GM23338 (cell line): ENCODE data around the gene MYCL. TPM values are rescaled to one million over a fixed set of nuclear protein-coding genes. Genes with fewer than 3 reads are reported as not detected.

Source experiments
- ATAC-seq: fragments of 200-7000 bp; cut with Tn5 transposase; 3 replicates; pipeline ENCODE4 v1.9.1; 2020
- DNase-seq: peaks from one replicate; pipeline ENCODE4 v3.0.0-alpha.2; 2015; ENCODE audit warnings: low spot score
- H2AFZ ChIP-seq: fragments of 200-600 bp; sonication (generic); 2 replicates; pipeline ENCODE4 v1.8.0; 2016; ENCODE audit warnings: antibody characterized with exemption, mild to moderate bottlenecking, moderate library complexity
- H3F3A ChIP-seq: fragments of 200-600 bp; sonication (generic); replicated peaks from 2 replicates; pipeline ENCODE4 v1.8.0; 2017; ENCODE audit warnings: antibody characterized with exemption, mixed run types, low read depth
- H3K27ac ChIP-seq: fragments of 200-600 bp; sonication (generic); 2 replicates; pipeline ENCODE4 v1.6.1; 2016; ENCODE audit warnings: low read depth
- H3K27me3 ChIP-seq: fragments of 200-600 bp; sonication (generic); 2 replicates; pipeline ENCODE4 v1.8.0; 2016; ENCODE audit warnings: mild to moderate bottlenecking, mixed run types, moderate library complexity; ENCODE audit not compliant: insufficient read depth
- H3K36me3 ChIP-seq: fragments of 200-600 bp; sonication (generic); 2 replicates; pipeline ENCODE4 v1.8.0; 2016; ENCODE audit warnings: mild to moderate bottlenecking; ENCODE audit not compliant: insufficient read depth
- H3K4me1 ChIP-seq: fragments of 200-600 bp; sonication (generic); 2 replicates; pipeline ENCODE4 v1.8.0; 2016; ENCODE audit warnings: mild to moderate bottlenecking, moderate library complexity; ENCODE audit not compliant: insufficient read depth
- H3K4me2 ChIP-seq: fragments of 200-600 bp; sonication (generic); 2 replicates; pipeline ENCODE4 v1.7.1; 2017; ENCODE audit warnings: mixed run types
- H3K4me3 ChIP-seq: fragments of 200-600 bp; sonication (generic); 2 replicates; pipeline ENCODE4 v1.6.1; 2016; ENCODE audit warnings: mixed run types
- H3K79me2 ChIP-seq: fragments of 200-600 bp; sonication (generic); replicated peaks from 2 replicates; pipeline ENCODE4 v1.8.0; 2017; ENCODE audit warnings: mild to moderate bottlenecking; ENCODE audit not compliant: insufficient read depth
- H3K9me2 ChIP-seq: fragments of 200-600 bp; sonication (generic); 2 replicates; pipeline ENCODE4 v1.8.0; 2017; ENCODE audit not compliant: insufficient read depth
- H4K20me1 ChIP-seq: fragments of 200-600 bp; sonication (generic); replicated peaks from 2 replicates; pipeline ENCODE4 v1.8.0; 2017; ENCODE audit warnings: mild to moderate bottlenecking; ENCODE audit not compliant: insufficient read depth
- H3K27ac Mint-ChIP-seq: 2 replicates; pipeline ENCODE4 v1.8.0; 2020; ENCODE audit warnings: inconsistent platforms, mild to moderate bottlenecking, moderate library complexity, mixed read lengths
- H3K27me3 Mint-ChIP-seq: 3 replicates; pipeline ENCODE4 v1.8.0; 2022; ENCODE audit warnings: low read depth, mild to moderate bottlenecking, moderate library complexity, mixed read lengths, inconsistent platforms; ENCODE audit not compliant: insufficient read depth, poor library complexity
- H3K36me3 Mint-ChIP-seq: 3 replicates; pipeline ENCODE4 v1.8.0; 2021; ENCODE audit warnings: low read depth, mild to moderate bottlenecking, inconsistent platforms, moderate library complexity, mixed read lengths
- H3K4me1 Mint-ChIP-seq: 3 replicates; pipeline ENCODE4 v1.8.0; 2020; ENCODE audit warnings: mild to moderate bottlenecking, inconsistent platforms, mixed read lengths
- H3K4me3 Mint-ChIP-seq: 3 replicates; pipeline ENCODE4 v1.8.0; 2021; ENCODE audit warnings: moderate library complexity, mild to moderate bottlenecking, inconsistent platforms, mixed read lengths
- H3K9me3 Mint-ChIP-seq: 3 replicates; pipeline ENCODE4 v1.8.0; 2020; ENCODE audit warnings: moderate library complexity, mild to moderate bottlenecking, inconsistent platforms, mixed read lengths
- CREB1 ChIP-seq: fragments of 250-450 bp; sonication (Bioruptor Pico); IDR thresholded peaks from 2 replicates; pipeline ENCODE4 v1.5.0; 2020; ENCODE audit warnings: low read depth, mild to moderate bottlenecking, moderate library complexity
- POLR2AphosphoS5 ChIP-seq: IDR thresholded peaks from 2 replicates; pipeline ENCODE4 v1.6.1; 2016; ENCODE audit warnings: antibody characterized with exemption, low read depth
- STAT1 ChIP-seq: IDR thresholded peaks from one replicate; pipeline ENCODE4 v1.6.1; 2016; ENCODE audit warnings: antibody characterized with exemption; ENCODE audit not compliant: unreplicated experiment
- ZNF462 ChIP-seq: fragments of 250-450 bp; sonication (Bioruptor Pico); IDR thresholded peaks from 2 replicates; pipeline ENCODE4 v1.5.0; 2020; ENCODE audit warnings: mild to moderate bottlenecking, moderate library complexity
- polyA plus RNA-seq: library from polyadenylated mRNA; unstranded; fragments of >200 nt; fragmentation: Nextera tagmentation; extraction: Ambion mirVana; gene quantifications from 2 replicates; pipeline ENCODE4 v1.2.1, GENCODE V29; 2016
- total RNA-seq: library from RNA; depleted of rRNA; stranded (reverse); fragments of >200 nt; shearing (Covaris generic); gene quantifications from 2 replicates; pipeline ENCODE4 v1.2.3, GENCODE V29; 2014

The MYCL gene
- total and polyA plus RNA-seq, 2 experiments from 2014 or later = 8.2 to 41.1 TPM

DNA sequence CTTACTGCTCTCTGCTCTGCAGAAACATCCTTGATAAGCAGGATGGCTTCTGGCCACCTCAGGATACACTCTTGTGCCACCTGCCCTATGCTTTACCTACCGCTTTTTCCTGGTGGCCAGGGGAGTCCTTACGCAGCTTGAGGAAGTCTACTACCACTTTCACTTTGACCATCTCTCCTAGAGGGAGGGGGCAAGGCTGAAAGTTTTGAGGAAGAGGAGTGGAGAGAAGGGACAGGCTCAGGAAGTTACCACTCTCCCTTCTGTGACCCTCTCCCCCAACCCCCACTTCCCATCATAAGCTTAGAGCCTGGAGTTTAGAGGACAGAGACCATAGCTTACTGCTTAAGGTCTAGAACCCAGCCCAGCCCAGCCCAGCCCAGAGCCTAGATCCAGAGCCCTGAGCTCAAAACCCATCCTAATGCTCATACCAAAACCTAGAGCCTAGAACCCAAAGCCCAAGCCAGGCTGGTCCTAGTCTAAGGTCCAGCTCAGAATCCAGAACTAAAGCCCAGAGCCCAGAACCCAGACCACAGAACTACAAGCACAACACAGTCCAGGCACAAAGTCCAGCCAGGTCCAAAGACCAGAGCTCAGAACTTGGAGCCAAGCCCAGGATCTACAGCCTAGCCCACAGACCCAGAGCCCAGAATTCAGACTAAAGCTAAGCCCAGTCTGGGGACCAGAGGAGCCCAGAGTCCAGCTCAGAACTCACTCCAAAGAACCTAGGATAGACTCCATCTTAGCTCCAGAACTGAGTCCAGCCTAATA, 35.2 kb upstream of the MYCL start:
- 0 out of 2 replicates have a peak, but pooled peaks cover 5% of the 10 kb centered on the region for H3K9me2 ChIP-seq
- H3K36me3 ChIP-seq = no peaks in the 10 kb centered on the region
- ATAC-seq (no peak), DNase-seq (no peak)
- H3K9me3 Mint-ChIP-seq = no peaks in the 10 kb centered on the region; the same call in 2 of the 3 replicates
- no peak overlapping the region for H3K4me2 ChIP-seq
- H4K20me1 ChIP-seq = no peaks in the 10 kb centered on the region
- H2AFZ ChIP-seq = no peak overlapping the region
- no peaks in the 10 kb centered on the region for H3F3A ChIP-seq
- H3K4me1 ChIP-seq = no peaks in the 10 kb centered on the region
- no peak overlapping the region for H3K4me3 ChIP-seq
- TF ChIP-seq CREB1 (CRISPR knock-in tag) (no peak), POLR2AphosphoS5 (no peak), STAT1 (no peak), ZNF462 (CRISPR knock-in tag) (no peak)
- H3K79me2 ChIP-seq = no peaks in the 10 kb centered on the region
- no peak overlapping the region for H3K27ac Mint-ChIP-seq
- H3K4me3 Mint-ChIP-seq = no peak overlapping the region
- H3K36me3 Mint-ChIP-seq = no peaks in the 10 kb centered on the region; the same call in 2 of the 3 replicates
- no peaks in the 10 kb centered on the region for H3K4me1 Mint-ChIP-seq
- H3K27ac ChIP-seq = no peak overlapping the region
- H3K27me3 ChIP-seq = no peaks in the 10 kb centered on the region
- peaks cover 12% of the 10 kb centered on the region for H3K27me3 Mint-ChIP-seq
